ENCODE measurements around the gene TRIM22.

Gene TRIM22

GRCh38 chr11:5666402-5666793 is 23.2 kb upstream of the TRIM22 start:
- H3F3A ChIP-seq (ENCODE audit: insufficient read depth, low read length): no peaks in the 10 kb centered on the region
- H3K79me2 ChIP-seq (ENCODE audit: low read length): no peaks in the 10 kb centered on the region
- DNase-seq: no peak
- no peak overlapping the region for H3K27ac ChIP-seq (ENCODE audit: low read length)
- no peaks in the 10 kb centered on the region for H3K9me3 ChIP-seq (replicated peaks; ENCODE audit: insufficient read depth, low read length)
- no peaks in the 10 kb centered on the region for H3K36me3 ChIP-seq (replicated peaks; ENCODE audit: insufficient read depth, low read length)
- H3K27me3 ChIP-seq (replicated peaks; ENCODE audit: insufficient read depth, low read length): no peaks in the 10 kb centered on the region
- no peaks in the 10 kb centered on the region for H4K20me1 ChIP-seq (ENCODE audit: insufficient read depth, low read length)
- H3K4me1 ChIP-seq (ENCODE audit: low read length): no peaks in the 10 kb centered on the region
- no peak overlapping the region for H2AFZ ChIP-seq (ENCODE audit: low read length)
- no peak overlapping the region for H3K4me3 ChIP-seq (ENCODE audit: low read length)
- H3K9me2 ChIP-seq (replicated peaks; ENCODE audit: insufficient read depth, low read length): no peaks in the 10 kb centered on the region
- H3K9ac ChIP-seq (ENCODE audit: low read length): no peak overlapping the region
- TF ChIP-seq CTCF (IDR thresholded peaks at IDR 0.05; ENCODE audit: low read length) (no peak), EZH2 (optimal IDR thresholded peaks at IDR 0.05; ENCODE audit: low read depth, low read length) (no peak), EZH2phosphoT487 (IDR thresholded peaks at IDR 0.05; ENCODE audit: low read length) (no peak)
- no peak overlapping the region for H3K4me2 ChIP-seq (ENCODE audit: low read depth, low read length)

- Histone ChIP-seq H3K27ac (ENCODE audit: low read length) (no peak overlapping the region), H3K9me2 (replicated peaks; ENCODE audit: insufficient read depth, low read length) (no peaks in the 10 kb centered on the region), H3K36me3 (replicated peaks; ENCODE audit: insufficient read depth, low read length) (no peaks in the 10 kb centered on the region), H3F3A (ENCODE audit: insufficient read depth, low read length) (no peaks in the 10 kb centered on the region), H3K9me3 (replicated peaks; ENCODE audit: insufficient read depth, low read length) (no peaks in the 10 kb centered on the region), H4K20me1 (ENCODE audit: insufficient read depth, low read length) (no peaks in the 10 kb centered on the region), H3K4me3 (ENCODE audit: low read length) (no peak overlapping the region), H2AFZ (ENCODE audit: low read length) (no peak overlapping the region), H3K4me1 (ENCODE audit: low read length) (no peaks in the 10 kb centered on the region), H3K4me2 (ENCODE audit: low read depth, low read length) (no peak overlapping the region), H3K27me3 (replicated peaks; ENCODE audit: insufficient read depth, low read length) (no peaks in the 10 kb centered on the region), H3K9ac (ENCODE audit: low read length) (no peak overlapping the region), H3K79me2 (ENCODE audit: low read length) (no peaks in the 10 kb centered on the region)
- DNase-seq: no peak
- TF ChIP-seq EZH2 (optimal IDR thresholded peaks at IDR 0.05; ENCODE audit: low read depth, low read length) (no peak), EZH2phosphoT487 (IDR thresholded peaks at IDR 0.05; ENCODE audit: low read length) (no peak), CTCF (IDR thresholded peaks at IDR 0.05; ENCODE audit: low read length) (no peak)
Observed at GRCh38 chr11:5671831-5672230, 17.8 kb upstream of the TRIM22 start.

- Histone ChIP-seq H3F3A (ENCODE audit: insufficient read depth, low read length) (no peaks in the 10 kb centered on the region), H3K4me2 (ENCODE audit: low read depth, low read length) (no peak overlapping the region), H2AFZ (ENCODE audit: low read length) (no peak overlapping the region), H3K9ac (ENCODE audit: low read length) (no peak overlapping the region), H3K9me3 (replicated peaks; ENCODE audit: insufficient read depth, low read length) (no peaks in the 10 kb centered on the region), H3K79me2 (ENCODE audit: low read length) (no peaks in the 10 kb centered on the region), H4K20me1 (ENCODE audit: insufficient read depth, low read length) (no peaks in the 10 kb centered on the region), H3K9me2 (replicated peaks; ENCODE audit: insufficient read depth, low read length) (no peaks in the 10 kb centered on the region), H3K4me1 (ENCODE audit: low read length) (no peaks in the 10 kb centered on the region), H3K27me3 (replicated peaks; ENCODE audit: insufficient read depth, low read length) (no peaks in the 10 kb centered on the region), H3K4me3 (ENCODE audit: low read length) (no peak overlapping the region), H3K27ac (ENCODE audit: low read length) (no peak overlapping the region), H3K36me3 (replicated peaks; ENCODE audit: insufficient read depth, low read length) (no peaks in the 10 kb centered on the region)
- DNase-seq: no peak
- no peak for TF ChIP-seq EZH2phosphoT487 (IDR thresholded peaks at IDR 0.05; ENCODE audit: low read length)
- no peak for TF ChIP-seq CTCF (IDR thresholded peaks at IDR 0.05; ENCODE audit: low read length)
- no peak for TF ChIP-seq EZH2 (optimal IDR thresholded peaks at IDR 0.05; ENCODE audit: low read depth, low read length)
Observed at GRCh38 chr11:5674391-5674790, 15.2 kb upstream of the TRIM22 start.
